Fibroblast of skin of scalp (primary cell): ENCODE results near the gene ARL6IP4.

Experiments used
- DNase-seq: peaks from one replicate; pipeline ENCODE4 v3.0.0-alpha.2; 2013

Gene ARL6IP4

GRCh38 chr12:122979001-122979907 lies 1.2 kb upstream of the ARL6IP4 start:
- no peak for DNase-seq

GRCh38 chr12:122979908-122980182 lies 636 bp upstream of the ARL6IP4 start:
- no peak for DNase-seq

GRCh38 chr12:122981036-122981471 lies 573 bp downstream of the ARL6IP4 start:
- no peak for DNase-seq

GRCh38 chr12:122981587-122982476 lies 1.4 kb downstream of the ARL6IP4 start:
- no peak for DNase-seq

- no peak for DNase-seq
Measured at GRCh38 chr12:122982477-122982815, 2.0 kb downstream of the ARL6IP4 start.

- DNase-seq, result no peak
Measured at GRCh38 chr12:122982963-122983788, 2.7 kb downstream of the ARL6IP4 start.

GRCh38 chr12:122983789-122984515 lies 3.5 kb downstream of the ARL6IP4 start:
- no peak for DNase-seq

GRCh38 chr12:122984612-122985337 lies 4.3 kb downstream of the ARL6IP4 start:
- DNase-seq, result no peak

GRCh38 chr12:122985338-122986257 lies 5.1 kb downstream of the ARL6IP4 start:
- DNase-seq, result no peak

- DNase-seq, result no peak
Measured at GRCh38 chr12:122986258-122986871, 5.9 kb downstream of the ARL6IP4 start.

GRCh38 chr12:122987086-122987951 lies 6.8 kb downstream of the ARL6IP4 start:
- no peak for DNase-seq

- no peak for DNase-seq
Measured at GRCh38 chr12:122988036-122988435, 7.6 kb downstream of the ARL6IP4 start.

- no peak for DNase-seq
Measured at GRCh38 chr12:122988612-122989212, 8.2 kb downstream of the ARL6IP4 start.

- DNase-seq, result no peak
Measured at GRCh38 chr12:122989225-122989839, 8.9 kb downstream of the ARL6IP4 start.

GRCh38 chr12:122989874-122990419 lies 9.5 kb downstream of the ARL6IP4 start:
- DNase-seq, result no peak

- no peak for DNase-seq
Measured at GRCh38 chr12:122990561-122990960, 10.1 kb downstream of the ARL6IP4 start.

- DNase-seq, result no peak
Measured at GRCh38 chr12:122990961-122991622, 10.6 kb downstream of the ARL6IP4 start.
